HepG2 (cell line): ENCODE data around the gene CYP27A1. TPM values are rescaled to one million over a fixed set of nuclear protein-coding genes. Genes with fewer than 3 reads are reported as not detected.

Experiments used
- DR1 ChIP-seq: sonication (generic); formaldehyde crosslinking; IDR thresholded peaks from 2 replicates; pipeline ENCODE4 v1.8.0; 2021; ENCODE audit warnings: mild to moderate bottlenecking, missing genetic modification reagents, inconsistent platforms
- FOXO1 ChIP-seq: sonication (generic); formaldehyde crosslinking; IDR thresholded peaks from 2 replicates; pipeline ENCODE4 v1.4.0; 2020; ENCODE audit warnings: missing genetic modification reagents
- IRX3 ChIP-seq: sonication (generic); formaldehyde crosslinking; IDR thresholded peaks from 2 replicates; pipeline ENCODE4 v1.8.1; 2023; ENCODE audit warnings: mild to moderate bottlenecking, low read depth, missing genetic modification reagents, borderline replicate concordance
- MATR3 ChIP-seq: sonication (generic); formaldehyde crosslinking; IDR thresholded peaks from 2 replicates; pipeline ENCODE4 v1.4.0; 2020; ENCODE audit warnings: missing genetic modification reagents
- MEIS2 ChIP-seq: sonication (generic); formaldehyde crosslinking; IDR thresholded peaks from 2 replicates; pipeline ENCODE4 v1.9.0; 2021; ENCODE audit warnings: mild to moderate bottlenecking, missing genetic modification reagents
- NAIF1 ChIP-seq: sonication (generic); formaldehyde crosslinking; IDR thresholded peaks from 2 replicates; pipeline ENCODE4 v1.5.0; 2020; ENCODE audit warnings: mild to moderate bottlenecking, missing genetic modification reagents, borderline replicate concordance
- NFATC3 ChIP-seq: sonication (generic); formaldehyde crosslinking; IDR thresholded peaks from 2 replicates; pipeline ENCODE4 v1.5.1; 2020; ENCODE audit warnings: mild to moderate bottlenecking, missing genetic modification reagents
- POLR2AphosphoS2 ChIP-seq: IDR thresholded peaks from 2 replicates; pipeline ENCODE4 v1.6.1; 2011; ENCODE audit warnings: low read depth, low read length, improper control_type of control experiment
- SIX4 ChIP-seq: sonication (generic); formaldehyde crosslinking; IDR thresholded peaks from 2 replicates; pipeline ENCODE4 v1.4.0; 2020; ENCODE audit warnings: missing genetic modification reagents
- XRCC5 ChIP-seq: fragments of 200-400 bp; formaldehyde crosslinking; optimal IDR thresholded peaks from 2 replicates; pipeline ENCODE3; 2017; ENCODE audit warnings: mild to moderate bottlenecking, low read length
- ZBTB7B ChIP-seq: sonication (generic); formaldehyde crosslinking; IDR thresholded peaks from 2 replicates; pipeline ENCODE4 v1.4.0; 2020; ENCODE audit warnings: missing genetic modification reagents
- ZFP37 ChIP-seq: sonication (generic); formaldehyde crosslinking; IDR thresholded peaks from 2 replicates; pipeline ENCODE4 v1.4.0; 2020; ENCODE audit warnings: missing genetic modification reagents, borderline replicate concordance
- ZMYM4 ChIP-seq: sonication (generic); formaldehyde crosslinking; IDR thresholded peaks from 2 replicates; pipeline ENCODE4 v1.8.1; 2023; ENCODE audit warnings: mild to moderate bottlenecking, missing genetic modification reagents
- ZNF180 ChIP-seq: sonication (generic); formaldehyde crosslinking; IDR thresholded peaks from 2 replicates; pipeline ENCODE4 v1.4.0; 2020; ENCODE audit warnings: low read depth, missing genetic modification reagents, borderline replicate concordance
- ZNF225 ChIP-seq: sonication (generic); formaldehyde crosslinking; IDR thresholded peaks from 2 replicates; pipeline ENCODE4 v1.4.0; 2020; ENCODE audit warnings: mild to moderate bottlenecking, missing genetic modification reagents
- ZNF260 ChIP-seq: sonication (generic); formaldehyde crosslinking; IDR thresholded peaks from 2 replicates; pipeline ENCODE4 v1.4.0; 2020; ENCODE audit warnings: missing genetic modification reagents, low read depth, mild to moderate bottlenecking, borderline replicate concordance
- ZNF510 ChIP-seq: sonication (generic); formaldehyde crosslinking; IDR thresholded peaks from 2 replicates; pipeline ENCODE4 v1.4.0; 2020; ENCODE audit warnings: low read depth, mild to moderate bottlenecking, missing genetic modification reagents
- ZNF530 ChIP-seq: sonication (generic); formaldehyde crosslinking; IDR thresholded peaks from 2 replicates; pipeline ENCODE4 v1.5.0; 2020; ENCODE audit warnings: low read depth, mild to moderate bottlenecking, missing genetic modification reagents
- ZNF569 ChIP-seq: sonication (generic); formaldehyde crosslinking; IDR thresholded peaks from 2 replicates; pipeline ENCODE4 v1.5.0; 2020; ENCODE audit warnings: mild to moderate bottlenecking, missing genetic modification reagents, moderate library complexity, borderline replicate concordance
- ZNF703 ChIP-seq: sonication (generic); formaldehyde crosslinking; IDR thresholded peaks from 2 replicates; pipeline ENCODE4 v1.5.1; 2020; ENCODE audit warnings: missing genetic modification reagents, mild to moderate bottlenecking, moderate library complexity, borderline replicate concordance
- ZNF713 ChIP-seq: sonication (generic); formaldehyde crosslinking; IDR thresholded peaks from 2 replicates; pipeline ENCODE4 v1.4.0; 2020; ENCODE audit warnings: mild to moderate bottlenecking, missing genetic modification reagents
- ZZZ3 ChIP-seq: sonication (generic); formaldehyde crosslinking; IDR thresholded peaks from 2 replicates; pipeline ENCODE4 v1.4.0; 2020; ENCODE audit warnings: missing genetic modification reagents, mild to moderate bottlenecking, borderline replicate concordance
- polyA plus RNA-seq, 8 experiments: library from polyadenylated mRNA; depleted of rRNA in 3 of 8; stranded (reverse) in 7 of 8; unstranded in 1 of 8; fragments of >200 nt; fragmentation: Illumina TruSeq in 4 of 8; extraction: Trizol in 4 of 8; gene quantifications; 2 replicates each; pipeline versions ENCODE4 v1.2.1 to v1.2.3, GENCODE V29; 2011 to 2016; ENCODE audit warnings: low read depth in 4 of 8, missing spikeins in 1 of 8, mixed read lengths in 1 of 8; ENCODE audit not compliant: insufficient read depth in 1 of 8
- total RNA-seq, 5 experiments: library from RNA; depleted of rRNA; stranded (reverse); fragments of >200 nt; fragmentation: Illumina TruSeq; extraction: Trizol; gene quantifications; 2 replicates each; pipeline ENCODE4 v1.2.3, GENCODE V29; 2016; ENCODE audit warnings: low read depth in 1 of 5
- TF ChIP-seq, protein P1 (sequence below): sonication (generic); formaldehyde crosslinking; IDR thresholded peaks from 2 replicates; pipeline ENCODE4 v1.9.0; 2022; ENCODE audit warnings: low read depth, missing genetic modification reagents
- TF ChIP-seq, protein P2 (sequence below): IDR thresholded peaks from 2 replicates; pipeline ENCODE4 v1.6.1; 2018; ENCODE audit warnings: missing genetic modification reagents
- TF ChIP-seq, protein P3 (sequence below): sonication (generic); formaldehyde crosslinking; IDR thresholded peaks from 2 replicates; pipeline ENCODE4 v1.8.1; 2022; ENCODE audit warnings: mild to moderate bottlenecking, missing genetic modification reagents
- TF ChIP-seq, protein P4 (sequence below): sonication (generic); formaldehyde crosslinking; IDR thresholded peaks from 2 replicates; pipeline ENCODE4 v1.5.0; 2020; ENCODE audit warnings: missing genetic modification reagents

Gene CYP27A1
- total and polyA plus RNA-seq, 2 of the 13 experiments (the other 11 are each of a cell fraction or from before 2014, with no cell fraction given): 157 to 266 TPM

DNA sequence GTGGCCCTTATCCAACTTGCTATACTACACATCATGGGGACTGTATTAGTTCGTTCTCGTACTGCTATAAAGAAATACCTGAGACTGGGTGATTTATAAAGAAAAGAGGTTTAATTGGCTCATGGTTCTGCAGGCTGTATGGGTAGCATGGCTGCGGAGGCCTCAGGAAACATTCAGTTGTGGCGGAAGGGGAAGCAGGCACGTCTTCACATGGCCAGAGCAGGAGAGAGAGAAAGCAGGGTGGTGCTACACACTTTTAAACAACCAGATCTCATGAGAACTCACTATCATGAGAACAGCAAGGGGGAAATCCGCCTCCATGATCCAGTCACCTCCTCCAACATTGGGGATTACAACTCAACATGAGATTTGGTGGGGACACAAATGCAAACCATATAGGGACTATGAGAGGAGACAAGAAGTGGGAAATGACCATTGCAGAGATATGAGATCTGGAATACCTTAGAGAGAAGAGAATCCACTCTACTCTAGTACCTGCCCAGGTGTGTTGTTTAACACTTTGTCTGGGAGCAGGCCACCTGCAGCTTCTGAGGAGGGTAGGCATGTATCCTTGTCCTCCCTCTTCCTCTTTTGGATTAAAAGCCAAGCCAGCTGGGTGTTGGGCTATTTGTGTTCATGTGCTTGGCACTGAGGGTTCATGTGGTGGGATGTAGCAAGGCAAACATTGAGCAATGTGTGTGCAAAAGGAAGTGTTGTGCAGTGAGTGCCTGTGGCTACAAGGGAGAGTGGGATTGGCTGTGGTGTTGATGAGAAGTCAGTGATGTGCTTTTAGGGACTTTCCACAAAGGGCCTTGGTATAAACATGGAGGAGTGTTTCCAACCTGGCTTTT is 48.6 kb upstream of the CYP27A1 start (continued):
- TF ChIP-seq, protein P1, sequence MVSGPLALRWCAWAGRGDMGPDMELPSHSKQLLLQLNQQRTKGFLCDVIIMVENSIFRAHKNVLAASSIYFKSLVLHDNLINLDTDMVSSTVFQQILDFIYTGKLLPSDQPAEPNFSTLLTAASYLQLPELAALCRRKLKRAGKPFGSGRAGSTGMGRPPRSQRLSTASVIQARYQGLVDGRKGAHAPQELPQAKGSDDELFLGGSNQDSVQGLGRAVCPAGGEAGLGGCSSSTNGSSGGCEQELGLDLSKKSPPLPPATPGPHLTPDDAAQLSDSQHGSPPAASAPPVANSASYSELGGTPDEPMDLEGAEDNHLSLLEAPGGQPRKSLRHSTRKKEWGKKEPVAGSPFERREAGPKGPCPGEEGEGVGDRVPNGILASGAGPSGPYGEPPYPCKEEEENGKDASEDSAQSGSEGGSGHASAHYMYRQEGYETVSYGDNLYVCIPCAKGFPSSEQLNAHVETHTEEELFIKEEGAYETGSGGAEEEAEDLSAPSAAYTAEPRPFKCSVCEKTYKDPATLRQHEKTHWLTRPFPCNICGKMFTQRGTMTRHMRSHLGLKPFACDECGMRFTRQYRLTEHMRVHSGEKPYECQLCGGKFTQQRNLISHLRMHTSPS (CRISPR knock-in tag): peak; percentile 74
- no peak for TF ChIP-seq ZNF569 (CRISPR knock-in tag)
- no peak for TF ChIP-seq MEIS2
- TF ChIP-seq DR1 (CRISPR knock-in tag): no peak
- TF ChIP-seq, protein P2, sequence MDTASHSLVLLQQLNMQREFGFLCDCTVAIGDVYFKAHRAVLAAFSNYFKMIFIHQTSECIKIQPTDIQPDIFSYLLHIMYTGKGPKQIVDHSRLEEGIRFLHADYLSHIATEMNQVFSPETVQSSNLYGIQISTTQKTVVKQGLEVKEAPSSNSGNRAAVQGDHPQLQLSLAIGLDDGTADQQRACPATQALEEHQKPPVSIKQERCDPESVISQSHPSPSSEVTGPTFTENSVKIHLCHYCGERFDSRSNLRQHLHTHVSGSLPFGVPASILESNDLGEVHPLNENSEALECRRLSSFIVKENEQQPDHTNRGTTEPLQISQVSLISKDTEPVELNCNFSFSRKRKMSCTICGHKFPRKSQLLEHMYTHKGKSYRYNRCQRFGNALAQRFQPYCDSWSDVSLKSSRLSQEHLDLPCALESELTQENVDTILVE (CRISPR knock-in tag): peak; percentile 94
- no peak for TF ChIP-seq POLR2AphosphoS2
- no peak for TF ChIP-seq ZNF180
- no peak for TF ChIP-seq IRX3 (CRISPR knock-in tag)
- TF ChIP-seq, protein P3, sequence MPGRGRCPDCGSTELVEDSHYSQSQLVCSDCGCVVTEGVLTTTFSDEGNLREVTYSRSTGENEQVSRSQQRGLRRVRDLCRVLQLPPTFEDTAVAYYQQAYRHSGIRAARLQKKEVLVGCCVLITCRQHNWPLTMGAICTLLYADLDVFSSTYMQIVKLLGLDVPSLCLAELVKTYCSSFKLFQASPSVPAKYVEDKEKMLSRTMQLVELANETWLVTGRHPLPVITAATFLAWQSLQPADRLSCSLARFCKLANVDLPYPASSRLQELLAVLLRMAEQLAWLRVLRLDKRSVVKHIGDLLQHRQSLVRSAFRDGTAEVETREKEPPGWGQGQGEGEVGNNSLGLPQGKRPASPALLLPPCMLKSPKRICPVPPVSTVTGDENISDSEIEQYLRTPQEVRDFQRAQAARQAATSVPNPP (CRISPR knock-in tag): no peak
- TF ChIP-seq ZZZ3 (CRISPR knock-in tag): no peak; the same call in 1 of the 2 replicates
- peak; percentile 97 for TF ChIP-seq FOXO1 (CRISPR knock-in tag)
- 0 out of 2 replicates have a peak, but pooled peaks have one; percentile 43 for TF ChIP-seq NAIF1 (CRISPR knock-in tag)
- TF ChIP-seq ZBTB7B: peak; percentile 88
- TF ChIP-seq, protein P4, sequence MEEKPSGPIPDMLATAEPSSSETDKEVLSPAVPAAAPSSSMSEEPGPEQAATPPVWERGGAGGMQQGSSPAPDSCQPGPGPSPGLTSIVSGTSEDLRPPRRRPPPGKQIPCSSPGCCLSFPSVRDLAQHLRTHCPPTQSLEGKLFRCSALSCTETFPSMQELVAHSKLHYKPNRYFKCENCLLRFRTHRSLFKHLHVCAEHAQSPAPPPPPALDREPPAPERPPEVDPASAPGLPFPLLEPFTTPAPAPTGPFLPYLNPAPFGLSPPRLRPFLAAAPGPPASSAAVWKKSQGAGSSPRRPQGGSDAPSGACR: 0 out of 2 replicates have a peak, but pooled peaks have one; percentile 78
- TF ChIP-seq ZNF225 (CRISPR knock-in tag): no peak; the same call in 1 of the 2 replicates
- no peak for TF ChIP-seq ZNF510 (CRISPR knock-in tag)
- TF ChIP-seq ZNF703: no peak
- no peak for TF ChIP-seq ZNF530
- no peak for TF ChIP-seq XRCC5
- TF ChIP-seq ZMYM4 (CRISPR knock-in tag): peak; percentile 94
- peak; percentile 35; the same call in 1 of the 2 replicates for TF ChIP-seq NFATC3 (CRISPR knock-in tag)
- 0 out of 2 replicates have a peak, but pooled peaks have one; percentile 22 for TF ChIP-seq SIX4 (CRISPR knock-in tag)
- TF ChIP-seq ZFP37 (CRISPR knock-in tag): peak; percentile 89
- TF ChIP-seq ZNF260 (CRISPR knock-in tag): no peak
- TF ChIP-seq MATR3: no peak
- TF ChIP-seq ZNF713 (CRISPR knock-in tag): peak; percentile 82; the same call in 1 of the 2 replicates
